ENCODE data around the gene C2orf42.
A peak's percentile ranks its signal among the peaks of the same experiment; 100 is the strongest.
"Not testable (repeated sequence)": the region's sequence is repeated elsewhere in the genome, so short reads cannot be mapped to it uniquely, and the experiment has no call there.

The C2orf42 gene

GRCh38 chr2:70131344-70132143, 59.3 kb downstream of the C2orf42 start:
- not testable (repeated sequence) for DNase-seq

- DNase-seq, result no peak
Observed at GRCh38 chr2:70128005-70128404, 62.8 kb downstream of the C2orf42 start.

- no peak for DNase-seq
Observed at GRCh38 chr2:70126413-70126812, 64.4 kb downstream of the C2orf42 start.

- no peak for DNase-seq
Observed at GRCh38 chr2:70125498-70125898, 65.3 kb downstream of the C2orf42 start.

GRCh38 chr2:70124983-70125480, 65.8 kb downstream of the C2orf42 start:
- peak; percentile 33 to 73 for DNase-seq

GRCh38 chr2:70123829-70124116, 67.0 kb downstream of the C2orf42 start:
- no peak for DNase-seq

- peak in 1 of 2 experiments; percentile 51 for DNase-seq
Observed at GRCh38 chr2:70123051-70123828, 67.6 kb downstream of the C2orf42 start.

- DNase-seq, result no peak
Observed at GRCh38 chr2:70122470-70122869, 68.3 kb downstream of the C2orf42 start.

GRCh38 chr2:70121627-70122372, 69.0 kb downstream of the C2orf42 start:
- DNase-seq, result no peak

GRCh38 chr2:70118798-70119454, 71.9 kb downstream of the C2orf42 start:
- DNase-seq, result peak; percentile 71 to 87

GRCh38 chr2:70116936-70117552, 73.8 kb downstream of the C2orf42 start:
- peak; percentile 81 to 82 for DNase-seq

- DNase-seq, result peak; percentile 45 to 71
Observed at GRCh38 chr2:70115646-70116442, 75.0 kb downstream of the C2orf42 start.

- no peak for DNase-seq
Observed at GRCh38 chr2:70113359-70114070, 77.3 kb downstream of the C2orf42 start.

- DNase-seq, result peak in 1 of 2 experiments; percentile 57
Observed at GRCh38 chr2:70111752-70112591, 78.8 kb downstream of the C2orf42 start.

- not testable (repeated sequence) for DNase-seq
Observed at GRCh38 chr2:70110397-70110796, 80.4 kb downstream of the C2orf42 start.

- not testable (repeated sequence) for DNase-seq
Observed at GRCh38 chr2:70106138-70106537, 84.7 kb downstream of the C2orf42 start.

GRCh38 chr2:70104231-70105111, 86.3 kb downstream of the C2orf42 start:
- DNase-seq, result peak; percentile 48 to 69

GRCh38 chr2:70103531-70104061, 87.2 kb downstream of the C2orf42 start:
- DNase-seq, result no peak
